ENCODE measurements around the gene MUSTN1.

MUSTN1 gene

DNA sequence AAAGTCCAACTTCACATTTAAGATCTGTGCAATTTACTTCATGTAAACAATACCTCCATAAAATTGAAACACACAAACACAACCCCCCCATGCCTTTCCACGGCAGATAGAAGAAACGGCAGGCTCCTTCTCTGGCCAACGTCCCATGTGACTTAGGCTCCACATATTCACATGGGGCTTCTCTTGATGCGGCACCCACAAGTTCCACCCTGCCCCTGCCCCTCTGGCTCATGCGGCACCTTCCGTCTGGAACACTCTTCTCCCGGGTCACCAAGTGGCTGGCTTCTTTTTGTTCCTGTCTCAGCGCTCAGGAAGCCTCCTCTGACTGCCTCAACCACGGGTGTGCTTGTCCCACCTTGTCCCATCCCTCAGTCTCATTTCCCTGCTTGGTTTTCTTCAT lies 36.9 kb upstream of the MUSTN1 start:
- in situ Hi-C loops (cut with HindIII; ENCODE audit: low sequenced_read_pairs), result no loop called here
- no peak overlapping the region for H3K4me3 ChIP-seq (ENCODE audit: low read depth, low read length)
- TF ChIP-seq, protein P1, sequence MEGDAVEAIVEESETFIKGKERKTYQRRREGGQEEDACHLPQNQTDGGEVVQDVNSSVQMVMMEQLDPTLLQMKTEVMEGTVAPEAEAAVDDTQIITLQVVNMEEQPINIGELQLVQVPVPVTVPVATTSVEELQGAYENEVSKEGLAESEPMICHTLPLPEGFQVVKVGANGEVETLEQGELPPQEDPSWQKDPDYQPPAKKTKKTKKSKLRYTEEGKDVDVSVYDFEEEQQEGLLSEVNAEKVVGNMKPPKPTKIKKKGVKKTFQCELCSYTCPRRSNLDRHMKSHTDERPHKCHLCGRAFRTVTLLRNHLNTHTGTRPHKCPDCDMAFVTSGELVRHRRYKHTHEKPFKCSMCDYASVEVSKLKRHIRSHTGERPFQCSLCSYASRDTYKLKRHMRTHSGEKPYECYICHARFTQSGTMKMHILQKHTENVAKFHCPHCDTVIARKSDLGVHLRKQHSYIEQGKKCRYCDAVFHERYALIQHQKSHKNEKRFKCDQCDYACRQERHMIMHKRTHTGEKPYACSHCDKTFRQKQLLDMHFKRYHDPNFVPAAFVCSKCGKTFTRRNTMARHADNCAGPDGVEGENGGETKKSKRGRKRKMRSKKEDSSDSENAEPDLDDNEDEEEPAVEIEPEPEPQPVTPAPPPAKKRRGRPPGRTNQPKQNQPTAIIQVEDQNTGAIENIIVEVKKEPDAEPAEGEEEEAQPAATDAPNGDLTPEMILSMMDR (IDR thresholded peaks at IDR 0.05; ENCODE audit: low read depth, low read length), result no peak
- no peak for DNase-seq (ENCODE audit: low read depth, low spot score)

- DNase-seq (ENCODE audit: low read depth, low spot score), result no peak
- TF ChIP-seq, protein P1 (IDR thresholded peaks at IDR 0.05; ENCODE audit: low read depth, low read length), result no peak
- in situ Hi-C loops (cut with HindIII; ENCODE audit: low sequenced_read_pairs), result no loop called here
- H3K4me3 ChIP-seq (ENCODE audit: low read depth, low read length), result no peak overlapping the region
These were observed 35.7 kb upstream of the MUSTN1 start for GRCh38 chr3:52870471-52870870.

DNA sequence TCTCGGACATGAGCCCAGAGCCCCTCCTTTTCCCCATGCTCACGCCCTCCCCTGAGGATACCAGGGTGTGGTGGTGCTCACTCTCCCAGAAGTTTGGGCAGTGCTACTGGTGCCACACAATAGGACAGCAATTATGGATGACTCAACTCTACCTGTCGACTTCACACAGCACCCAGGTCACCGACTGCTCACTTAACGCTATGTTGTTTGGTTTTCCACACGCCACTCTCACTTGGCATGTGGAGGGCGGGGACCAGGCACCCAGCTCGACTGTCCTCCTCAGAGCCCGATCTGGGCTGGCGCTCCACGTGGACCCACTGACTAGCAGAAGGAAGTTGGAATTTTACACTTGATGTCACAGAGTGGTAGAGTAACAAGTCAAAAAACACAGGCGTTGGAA lies 31.6 kb upstream of the MUSTN1 start:
- no peak for DNase-seq (ENCODE audit: low read depth, low spot score)
- no peak overlapping the region for H3K4me3 ChIP-seq (ENCODE audit: low read depth, low read length)
- TF ChIP-seq, protein P1 (IDR thresholded peaks at IDR 0.05; ENCODE audit: low read depth, low read length), result no peak
- in situ Hi-C loops (cut with HindIII; ENCODE audit: low sequenced_read_pairs), result no loop called here

- TF ChIP-seq, protein P1 (IDR thresholded peaks at IDR 0.05; ENCODE audit: low read depth, low read length), result no peak
- no peak for DNase-seq (ENCODE audit: low read depth, low spot score)
- in situ Hi-C loops (cut with HindIII; ENCODE audit: low sequenced_read_pairs), result no loop called here
These were observed 31.2 kb upstream of the MUSTN1 start for GRCh38 chr3:52865994-52866393.

GRCh38 chr3:52860424-52860768 lies 25.6 kb upstream of the MUSTN1 start:
- no peak overlapping the region for H3K4me3 ChIP-seq (ENCODE audit: low read depth, low read length)
- in situ Hi-C loops (cut with HindIII; ENCODE audit: low sequenced_read_pairs), result no loop called here
- no peak for DNase-seq (ENCODE audit: low read depth, low spot score)
- TF ChIP-seq, protein P1 (IDR thresholded peaks at IDR 0.05; ENCODE audit: low read depth, low read length), result no peak

More at GRCh38 chr3:52865994-52866393, 31.2 kb upstream of the MUSTN1 start:
- no peak overlapping the region for H3K4me3 ChIP-seq (ENCODE audit: low read depth, low read length)

- in situ Hi-C loops (cut with HindIII; ENCODE audit: low sequenced_read_pairs), result no loop called here
- DNase-seq (ENCODE audit: low read depth, low spot score), result no peak
- no peak overlapping the region for H3K4me3 ChIP-seq (ENCODE audit: low read depth, low read length)
- TF ChIP-seq, protein P1 (IDR thresholded peaks at IDR 0.05; ENCODE audit: low read depth, low read length), result no peak
These were observed 25.0 kb upstream of the MUSTN1 start for GRCh38 chr3:52859686-52860423.
